NB4 (cell line): Measurements from ENCODE around the gene CAMTA1.

ENCODE experiments used
- POLR2A ChIP-seq: IDR thresholded peaks from 2 replicates; pipeline ENCODE4 v1.6.1; 2011; ENCODE audit warnings: mild to moderate bottlenecking; ENCODE audit not compliant: insufficient read length; ENCODE audit errors: extremely low read depth
- TF ChIP-seq, protein P1 (sequence below): IDR thresholded peaks from one replicate; pipeline ENCODE4 v1.5.1; 2012; ENCODE audit warnings: low read depth, low read length

DNA sequence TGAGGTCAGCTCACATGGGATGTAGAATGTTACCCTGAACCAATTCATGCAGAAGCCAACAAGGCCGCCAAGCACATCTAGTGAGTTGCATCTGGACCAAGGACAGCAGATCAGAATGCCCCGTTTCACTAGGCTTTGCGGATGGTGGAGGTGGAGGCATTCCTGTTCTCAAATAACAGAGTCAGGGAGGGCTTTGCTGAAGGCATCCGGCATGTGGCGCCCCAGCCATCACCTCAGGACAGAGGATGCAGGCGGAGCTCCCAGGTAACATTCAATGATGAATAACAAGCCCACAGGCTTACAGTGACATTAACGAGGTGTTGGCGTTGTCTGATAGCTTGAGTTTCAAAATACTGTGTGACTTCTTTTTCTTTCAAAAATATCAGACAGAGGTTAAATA lies 476.2 kb downstream of the CAMTA1 start:
- TF ChIP-seq, protein P1, sequence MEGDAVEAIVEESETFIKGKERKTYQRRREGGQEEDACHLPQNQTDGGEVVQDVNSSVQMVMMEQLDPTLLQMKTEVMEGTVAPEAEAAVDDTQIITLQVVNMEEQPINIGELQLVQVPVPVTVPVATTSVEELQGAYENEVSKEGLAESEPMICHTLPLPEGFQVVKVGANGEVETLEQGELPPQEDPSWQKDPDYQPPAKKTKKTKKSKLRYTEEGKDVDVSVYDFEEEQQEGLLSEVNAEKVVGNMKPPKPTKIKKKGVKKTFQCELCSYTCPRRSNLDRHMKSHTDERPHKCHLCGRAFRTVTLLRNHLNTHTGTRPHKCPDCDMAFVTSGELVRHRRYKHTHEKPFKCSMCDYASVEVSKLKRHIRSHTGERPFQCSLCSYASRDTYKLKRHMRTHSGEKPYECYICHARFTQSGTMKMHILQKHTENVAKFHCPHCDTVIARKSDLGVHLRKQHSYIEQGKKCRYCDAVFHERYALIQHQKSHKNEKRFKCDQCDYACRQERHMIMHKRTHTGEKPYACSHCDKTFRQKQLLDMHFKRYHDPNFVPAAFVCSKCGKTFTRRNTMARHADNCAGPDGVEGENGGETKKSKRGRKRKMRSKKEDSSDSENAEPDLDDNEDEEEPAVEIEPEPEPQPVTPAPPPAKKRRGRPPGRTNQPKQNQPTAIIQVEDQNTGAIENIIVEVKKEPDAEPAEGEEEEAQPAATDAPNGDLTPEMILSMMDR = no peak
- no peak for TF ChIP-seq POLR2A
